ENCODE data around the gene GNAI1.
A peak's percentile ranks its signal among the peaks of the same experiment; 100 is the strongest.

Gene GNAI1

DNA sequence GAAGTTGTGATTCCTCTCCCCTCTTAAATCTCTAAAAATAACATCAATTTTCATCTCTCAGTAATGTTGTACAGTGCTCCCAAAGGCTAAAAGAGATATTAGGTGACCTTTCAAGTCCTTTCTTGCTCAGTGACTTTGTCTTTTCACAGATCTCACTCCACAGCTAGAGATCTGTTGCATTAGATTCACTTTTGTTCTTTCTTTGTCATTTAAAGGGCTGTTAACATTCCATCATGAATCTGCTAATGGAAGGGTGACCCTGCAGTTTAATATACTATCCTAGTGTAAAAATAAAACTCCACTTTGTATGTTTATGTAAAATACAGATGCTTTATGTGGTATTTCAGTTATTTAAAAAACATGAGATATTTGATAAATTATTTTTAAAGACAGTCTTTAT, 30.5 kb downstream of the GNAI1 start:
- DNase-seq: no peak

- no peak for DNase-seq
Observed at GRCh38 chr7:80170445-80170844, 35.8 kb downstream of the GNAI1 start.

- DNase-seq: no peak
Observed at GRCh38 chr7:80172387-80172786, 37.8 kb downstream of the GNAI1 start.

GRCh38 chr7:80175744-80176143, 41.1 kb downstream of the GNAI1 start:
- no peak for DNase-seq

DNA sequence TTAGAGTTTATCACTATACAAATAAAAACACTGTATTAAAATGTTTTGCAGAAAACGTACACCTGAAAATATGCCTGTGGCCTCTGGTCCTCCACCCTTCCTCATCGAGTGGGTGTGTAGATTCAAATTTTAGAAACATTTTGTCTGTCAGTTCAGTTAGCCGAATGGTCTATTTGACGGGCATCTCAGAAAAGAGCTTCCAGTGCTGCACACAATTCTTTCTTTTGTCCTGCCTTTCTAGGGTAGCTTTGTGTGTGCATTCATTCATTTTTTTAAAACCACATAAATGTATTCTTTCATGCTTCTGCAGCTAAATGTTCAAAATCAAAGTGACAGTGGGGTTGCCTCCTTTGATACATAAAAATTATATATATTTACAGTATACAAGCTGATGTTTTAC, 46.8 kb downstream of the GNAI1 start:
- no peak for DNase-seq

DNA sequence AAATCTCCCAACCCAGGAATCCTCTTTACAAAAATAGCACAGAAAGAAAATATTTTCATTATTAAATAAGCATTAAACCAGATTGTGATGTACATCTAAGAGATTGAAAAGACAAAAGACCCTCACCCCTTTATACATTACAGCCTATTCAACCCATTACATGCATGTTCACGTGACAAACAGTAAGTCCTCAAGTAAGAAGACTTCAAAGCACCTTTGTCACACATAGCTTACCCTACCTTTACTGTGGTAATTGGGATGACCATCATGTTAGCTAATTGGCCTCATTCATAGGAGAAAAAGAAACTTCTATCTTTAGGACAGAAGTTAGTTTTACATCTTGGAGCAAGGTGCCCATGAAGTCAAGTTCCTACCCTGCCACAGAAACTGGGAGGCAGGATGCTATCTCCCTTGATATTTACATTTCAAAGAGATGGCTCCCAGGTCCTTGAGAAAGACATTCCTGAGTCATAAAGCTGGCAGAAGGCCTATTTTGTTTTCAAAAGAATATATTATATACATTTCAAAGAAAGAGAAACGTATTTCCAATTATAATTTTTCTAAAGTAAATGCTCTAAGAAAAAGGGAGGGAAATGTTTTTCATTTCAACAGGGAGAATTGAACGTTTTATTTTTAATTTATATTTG, 48.1 kb downstream of the GNAI1 start:
- DNase-seq: no peak

DNA sequence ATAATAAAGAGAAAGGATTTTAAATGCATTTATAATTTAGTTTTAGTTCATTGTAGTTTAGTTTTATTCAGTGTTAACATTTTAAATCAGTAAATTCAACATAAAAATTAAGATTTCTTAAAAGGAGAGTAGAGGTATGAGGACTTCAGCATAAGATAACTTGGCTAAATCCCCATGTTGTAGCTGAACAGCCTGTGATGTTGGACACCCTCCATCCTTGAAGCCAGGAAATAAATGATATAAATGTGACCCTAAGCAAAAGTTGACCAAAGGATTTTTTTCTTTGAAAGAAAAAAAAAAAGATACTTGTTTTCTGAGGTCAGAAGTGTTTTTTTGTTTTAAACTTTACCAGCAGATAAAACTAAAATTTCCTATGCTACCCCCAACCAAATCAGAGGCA, 48.7 kb downstream of the GNAI1 start:
- DNase-seq: no peak

- DNase-seq: no peak
Observed at GRCh38 chr7:80183900-80184685, 49.5 kb downstream of the GNAI1 start.

DNA sequence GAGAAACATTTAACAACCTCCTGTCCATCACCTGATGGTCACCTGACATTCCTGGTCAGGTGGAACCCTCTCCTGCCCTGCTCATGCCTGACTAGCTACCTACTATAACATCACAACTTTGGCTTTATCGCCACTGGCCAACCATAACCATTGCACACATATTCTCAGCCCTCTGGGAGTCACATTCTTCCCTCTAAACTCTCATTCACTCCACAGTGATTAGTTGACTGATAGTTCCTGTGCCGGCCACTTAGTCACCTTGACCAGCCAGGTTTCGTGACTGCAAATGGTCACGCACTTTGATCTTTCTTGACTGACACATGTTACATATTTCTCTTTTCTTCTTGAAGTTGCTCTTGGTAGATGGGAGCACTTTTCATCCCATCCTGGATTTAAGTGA, 50.1 kb downstream of the GNAI1 start:
- DNase-seq: no peak

- DNase-seq: no peak
Observed at GRCh38 chr7:80185571-80185970, 50.9 kb downstream of the GNAI1 start.

DNA sequence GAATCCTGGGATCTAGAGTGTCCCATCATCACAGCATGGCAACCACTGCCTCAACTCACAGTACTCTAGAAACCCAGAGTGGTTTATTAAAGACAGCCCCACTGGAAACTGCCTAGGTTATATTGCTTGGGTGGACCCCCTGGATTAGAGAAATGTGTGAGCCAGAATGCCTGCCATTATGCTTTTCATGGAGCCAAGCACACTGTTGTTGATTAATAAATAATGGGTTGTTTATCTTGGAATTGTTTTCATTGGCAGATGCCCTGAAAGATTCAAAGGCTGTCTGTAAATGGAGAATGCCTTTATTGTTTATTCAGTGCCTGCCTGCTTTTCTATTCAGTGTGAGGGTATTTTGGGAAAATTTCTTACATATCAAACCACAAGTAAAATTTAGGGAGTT, 52.1 kb downstream of the GNAI1 start:
- DNase-seq: no peak

DNA sequence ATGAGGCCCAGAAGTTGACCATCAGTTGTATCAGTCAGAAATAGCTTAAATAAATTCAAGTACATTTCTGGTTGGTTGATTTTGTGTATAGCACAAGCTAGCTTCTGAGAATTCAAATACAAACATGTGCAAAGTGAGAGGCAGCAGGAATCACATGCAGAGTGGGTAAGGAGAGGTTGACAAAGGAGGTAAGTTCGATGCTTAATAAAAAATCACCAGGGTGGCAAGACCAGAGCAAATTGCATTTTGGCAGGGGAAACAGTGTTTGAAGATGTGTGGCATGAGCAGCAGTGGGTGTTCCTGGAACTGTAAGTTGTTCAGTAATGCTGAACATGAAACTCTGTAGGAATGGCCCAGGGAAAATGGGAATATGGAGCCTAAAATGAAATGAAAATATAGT, 52.6 kb downstream of the GNAI1 start:
- DNase-seq: no peak

GRCh38 chr7:80187727-80188126, 53.1 kb downstream of the GNAI1 start:
- no peak for DNase-seq

DNA sequence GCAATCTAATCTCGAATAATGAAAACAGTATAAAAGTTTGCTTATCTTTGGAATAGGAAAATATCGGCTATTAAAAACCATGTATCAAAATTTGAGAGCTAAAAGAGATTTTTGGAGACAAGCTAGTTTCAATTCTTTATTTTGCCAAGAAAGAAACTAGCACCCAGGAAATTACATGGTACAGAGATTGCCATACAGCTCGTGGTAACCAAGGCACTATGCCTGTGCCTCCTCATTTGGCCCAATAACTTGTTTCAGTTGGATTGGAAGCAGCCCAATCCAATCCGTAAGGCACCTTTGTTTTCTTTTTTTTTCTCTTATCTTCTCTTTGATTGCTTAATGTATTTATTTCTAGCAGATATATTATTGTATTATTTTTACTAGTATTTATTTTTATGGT, 55.0 kb downstream of the GNAI1 start:
- no peak for DNase-seq

DNA sequence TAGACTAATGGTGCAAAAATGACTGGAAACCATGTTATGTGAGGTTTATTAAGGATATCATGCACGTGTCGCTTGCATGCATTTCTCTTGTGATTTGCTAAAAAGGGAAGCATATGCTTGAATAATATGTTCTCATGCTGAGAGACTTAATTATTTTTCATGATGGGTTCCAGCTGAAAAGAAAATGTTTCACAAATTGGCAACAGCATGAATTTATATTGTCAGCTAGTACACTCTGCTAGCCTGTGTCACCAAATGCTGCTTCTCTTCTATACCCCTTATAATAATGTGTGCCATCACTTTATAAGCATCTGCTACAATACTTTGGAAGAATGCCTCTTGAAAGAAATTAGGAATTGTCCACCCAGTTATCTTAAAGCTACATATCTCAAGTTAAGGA, 63.0 kb downstream of the GNAI1 start:
- DNase-seq: no peak

- DNase-seq: no peak
Observed at GRCh38 chr7:80199051-80199450, 64.4 kb downstream of the GNAI1 start.

GRCh38 chr7:80204454-80204853, 69.8 kb downstream of the GNAI1 start:
- DNase-seq: no peak

- DNase-seq: no peak
Observed at GRCh38 chr7:80204919-80205318, 70.3 kb downstream of the GNAI1 start.

- no peak for DNase-seq
Observed at GRCh38 chr7:80206763-80207162, 72.1 kb downstream of the GNAI1 start.

DNA sequence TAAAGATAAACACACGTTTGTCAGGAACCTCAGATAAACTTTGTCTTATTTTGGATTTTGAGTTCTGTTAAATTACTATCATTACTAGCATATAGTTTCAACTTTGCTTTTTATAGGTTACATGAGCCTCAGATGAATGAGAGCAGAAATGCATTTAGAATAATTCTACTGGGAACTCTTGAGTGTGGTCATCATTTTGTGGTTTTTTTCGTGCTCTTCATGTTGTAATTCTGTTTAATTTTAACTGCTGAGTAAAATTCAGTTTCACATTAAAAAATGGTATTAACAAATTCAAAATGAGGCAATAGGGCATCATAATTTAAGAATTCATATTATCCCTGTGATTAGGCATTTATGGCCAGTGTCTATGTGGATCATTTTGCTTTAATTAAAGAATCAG, 72.9 kb downstream of the GNAI1 start:
- DNase-seq: no peak

DNA sequence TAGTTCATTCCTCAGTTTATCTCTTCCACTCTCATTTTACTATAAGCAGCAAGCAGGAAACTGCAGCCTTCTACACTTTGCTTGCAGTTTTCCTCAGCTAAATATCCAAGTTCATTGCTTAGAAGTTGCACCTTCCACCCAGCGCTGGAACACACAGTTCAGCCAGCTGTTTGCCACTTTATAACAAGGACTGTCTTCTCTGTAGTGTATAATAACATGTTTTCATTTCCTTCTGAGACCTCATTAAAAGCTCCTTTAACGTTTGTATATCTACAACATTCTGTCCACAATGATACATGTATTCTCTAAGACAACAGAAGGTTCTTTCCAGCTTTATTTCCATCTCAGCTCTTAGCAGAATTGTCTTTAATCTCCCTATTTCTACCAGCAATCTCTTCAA, 74.1 kb downstream of the GNAI1 start:
- no peak for DNase-seq

DNA sequence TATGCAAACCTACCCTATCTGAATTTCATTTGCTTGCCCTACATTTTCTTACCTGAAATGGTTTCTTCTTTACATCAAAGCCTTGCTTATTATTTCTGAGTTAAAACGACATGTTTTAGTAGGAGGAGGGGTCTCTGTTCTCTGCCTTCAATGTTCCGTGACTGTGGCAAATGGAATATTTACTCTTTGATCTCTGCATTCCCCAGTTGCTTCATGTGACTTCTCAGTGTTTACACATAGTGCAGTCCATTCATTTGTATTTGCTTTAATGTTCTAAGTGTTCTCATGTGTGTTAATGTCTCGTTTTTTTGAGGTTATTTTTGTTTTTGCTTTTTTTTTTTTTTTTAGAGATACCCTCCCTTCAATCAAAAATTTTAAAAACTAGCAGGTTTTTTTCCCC, 75.8 kb downstream of the GNAI1 start:
- DNase-seq: peak; percentile 46

DNA sequence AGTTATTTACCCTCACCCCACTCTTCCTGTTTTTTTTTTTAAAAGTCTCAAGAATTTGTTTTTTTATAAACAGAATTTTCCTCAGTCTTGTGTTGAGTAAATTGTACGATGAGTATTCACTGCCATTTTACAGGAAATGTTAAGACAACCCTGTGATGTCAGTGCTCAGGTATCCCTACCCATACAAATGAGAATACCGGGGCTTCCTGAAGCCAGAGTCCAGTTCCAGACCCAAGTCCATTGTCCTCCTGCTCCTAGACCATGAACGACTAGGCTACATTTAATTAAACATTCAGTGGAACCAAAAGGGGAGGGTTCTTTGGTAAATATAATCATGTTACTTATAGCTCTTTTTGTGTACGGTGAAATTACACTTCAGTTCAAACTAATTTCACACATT, 79.2 kb downstream of the GNAI1 start:
- DNase-seq: no peak

- no peak for DNase-seq
Observed at GRCh38 chr7:80215734-80216133, 81.1 kb downstream of the GNAI1 start.

Data from NCI-H774 (cell line).